LNCaP clone FGC (cell line): ENCODE results near the gene HPX.
"Not testable (repeated sequence)": the region's sequence is repeated elsewhere in the genome, so short reads cannot be mapped to it uniquely, and the experiment has no call there.

ENCODE experiments used
- DNase-seq: peaks from one replicate; pipeline ENCODE4 v3.0.0-alpha.2; 2011; ENCODE audit warnings: low read depth
- H3K4me3 ChIP-seq: 2 replicates; pipeline ENCODE4 v1.5.1; 2011; ENCODE audit warnings: mild to moderate bottlenecking, low read depth, low read length, control low read depth
- CTCF ChIP-seq: IDR thresholded peaks from 2 replicates; pipeline ENCODE4 v1.5.1; 2012; ENCODE audit warnings: mild to moderate bottlenecking; ENCODE audit not compliant: control insufficient read depth, insufficient read depth; ENCODE audit errors: extremely low read depth

The HPX gene

GRCh38 chr11:6400431-6401345 is 40.1 kb downstream of the HPX start:
- DNase-seq = no peak
- H3K4me3 ChIP-seq = no peak overlapping the region
- no peak for TF ChIP-seq CTCF

- no peak for TF ChIP-seq CTCF
- no peak overlapping the region for H3K4me3 ChIP-seq
- DNase-seq = no peak
These were observed 43.2 kb downstream of the HPX start for GRCh38 chr11:6397636-6398035.

GRCh38 chr11:6397156-6397555 is 43.6 kb downstream of the HPX start:
- DNase-seq = no peak
- TF ChIP-seq CTCF = no peak
- H3K4me3 ChIP-seq = no peak overlapping the region

- no peak for DNase-seq
- TF ChIP-seq CTCF = no peak
- no peak overlapping the region for H3K4me3 ChIP-seq
These were observed 45.2 kb downstream of the HPX start for GRCh38 chr11:6395470-6396060.

GRCh38 chr11:6393989-6394670 is 46.7 kb downstream of the HPX start:
- no peak overlapping the region for H3K4me3 ChIP-seq
- no peak for DNase-seq
- TF ChIP-seq CTCF = no peak

- not testable (repeated sequence) for DNase-seq, H3K4me3 ChIP-seq
These were observed 48.5 kb downstream of the HPX start for GRCh38 chr11:6392251-6392650.

GRCh38 chr11:6391537-6392134 is 49.2 kb downstream of the HPX start:
- DNase-seq = no peak
- TF ChIP-seq CTCF = no peak
- peak overlapping the region; percentile 75 for H3K4me3 ChIP-seq
